ENCODE results near the gene BAZ2A. TPM values are rescaled to one million over a fixed set of nuclear protein-coding genes. Genes with fewer than 3 reads are reported as not detected.

BAZ2A gene
- total RNA-seq, 1 experiment from 2014 or later: 106 TPM

- intact Hi-C loops (cut with micrococcal nuclease): loop anchor here (2.0 kb wide), 4 partner anchors 53 to 517 kb away; partner anchors contain the start of genes PTGES3, RBMS2 and ZC3H10
- TF ChIP-seq POLR2AphosphoS5 (IDR thresholded peaks at IDR 0.05; ENCODE audit: low read depth, low read length) (peak; percentile 49; the same call in 1 of the 2 replicates), YY1 (IDR thresholded peaks at IDR 0.05; ENCODE audit: extremely low read depth, insufficient replicate concordance, low read depth, low read length) (peak; percentile 58), FOSL1 (IDR thresholded peaks at IDR 0.05; ENCODE audit: low read depth) (no peak)
- RAD21 ChIA-PET (ENCODE audit: low non-redundant PET in 1 of 2, low total read pairs in 2 of 2, uncharacterized antibody in 2 of 2, unreplicated experiment in 2 of 2): interaction anchor here (0.8 to 1.2 kb wide), 4 partner anchors 9 to 452 kb away, joined by 3 to 4 read pairs (median 3); partner anchors contain the start of genes ATP5F1B (in 1 of the 2), NAB2 (in 1 of the 2) and RBMS2 (in 1 of the 2)
- peaks cover 58% of the 10 kb centered on the region for H3K79me2 ChIP-seq (ENCODE audit: insufficient read depth, low read length)
- no peaks in the 10 kb centered on the region for H3K9me2 ChIP-seq (ENCODE audit: insufficient read depth)
- DNase-seq (ENCODE audit: low read depth, low spot score) (peak; percentile 83), ATAC-seq (peak; percentile 73)
- peak overlapping the region; percentile 88 for H3K27ac ChIP-seq (ENCODE audit: low read depth, low read length)
- no peaks in the 10 kb centered on the region for H3K9me3 ChIP-seq (ENCODE audit: control insufficient read depth in 1 of 2, insufficient read depth in 1 of 2, low read depth in 1 of 2, low read length in 2 of 2)
- peaks cover 24 to 25% of the 10 kb centered on the region in 2 experiments for H3K36me3 ChIP-seq (ENCODE audit: control insufficient read depth in 1 of 2, insufficient read depth in 2 of 2, low read length in 2 of 2)
- H3K4me1 ChIP-seq (ENCODE audit: control insufficient read depth in 1 of 2, insufficient read depth in 2 of 2, low read length in 2 of 2): peaks cover 37 to 68% of the 10 kb centered on the region in 2 experiments
- peak overlapping the region; percentile 79 for H3K9ac ChIP-seq (ENCODE audit: low read length)
- H2AFZ ChIP-seq (ENCODE audit: low read depth, low read length, poor library complexity, severe bottlenecking): no peak overlapping the region
- H3K4me3 ChIP-seq (replicated peaks in 1 of 2; ENCODE audit: low read depth in 1 of 2, low read length in 2 of 2): peak overlapping the region; percentile 80 to 93
- H3K4me2 ChIP-seq (ENCODE audit: low read length): peak overlapping the region; percentile 98
- H4K20me1 ChIP-seq (ENCODE audit: insufficient read depth): no peaks in the 10 kb centered on the region
- no peaks in the 10 kb centered on the region for H3K27me3 ChIP-seq (ENCODE audit: insufficient read depth, low read length)
- POLR2A ChIA-PET: interaction anchor here (0.5 to 2.3 kb wide), 15 partner anchors 7 to 447 kb away, joined by 3 to 23 read pairs (median 3); partner anchors contain the start of genes ATP5F1B, COQ10A, NACA and PTGES3
- TSS peak; percentile 8 for BruUV-seq (replicated peaks)
- CTCF ChIA-PET: interaction anchor here (0.8 to 3.6 kb wide), 38 partner anchors 8 to 662 kb away, joined by 3 to 34 read pairs (median 4); partner anchors contain the start of genes ATP5F1B, PTGES3, RAB5B and RBMS2
These were observed 5.9 kb upstream of the BAZ2A start for GRCh38 chr12:56635806-56636674.
